ENCODE measurements around the gene ADGRG2.

GRCh38 chrX:19122641-19123009, 357 bp upstream of the ADGRG2 start:
- TF ChIP-seq EZH2 (IDR thresholded peaks at IDR 0.05; ENCODE audit: low read length, unreplicated experiment) (no peak), CTCF (conservative IDR thresholded peaks at IDR 0.05; ENCODE audit: low read depth, low read length) (no peak)
